ENCODE data around the gene ASIC4.

Gene ASIC4

DNA sequence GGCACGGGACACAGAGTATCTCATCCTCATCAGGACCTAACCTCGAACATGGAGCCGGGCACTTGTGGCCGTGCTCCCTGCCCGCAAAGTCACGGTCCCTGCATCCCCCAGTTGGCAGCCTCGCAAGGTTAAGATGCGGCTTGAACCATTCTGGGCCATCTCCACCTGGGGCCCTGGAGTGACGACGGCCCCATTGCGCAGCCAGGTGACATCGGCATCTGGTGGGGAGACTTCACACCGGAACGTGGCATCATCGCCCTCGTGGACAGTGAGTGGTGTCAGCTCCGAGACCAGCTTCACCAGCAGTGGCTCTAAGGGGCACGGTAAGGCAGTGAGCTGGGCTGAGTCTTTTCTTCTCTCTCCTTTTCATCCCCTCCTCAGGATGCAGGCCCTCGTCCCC lies 42.1 kb downstream of the ASIC4 start:
- Histone ChIP-seq H3K4me3 (ENCODE audit: severe bottlenecking) (no peak overlapping the region), H3K36me3 (ENCODE audit: low read depth) (no peaks in the 10 kb centered on the region), H3K4me1 (ENCODE audit: insufficient read depth, poor library complexity, severe bottlenecking) (no peaks in the 10 kb centered on the region), H3K9me3 (ENCODE audit: severe bottlenecking) (no peaks in the 10 kb centered on the region), H3K27ac (ENCODE audit: poor library complexity, severe bottlenecking) (no peak overlapping the region), H3K27me3 (ENCODE audit: insufficient read depth, poor library complexity, severe bottlenecking) (no peaks in the 10 kb centered on the region)
- ATAC-seq (ENCODE audit: low read depth), result no peak
- no peak for DNase-seq (ENCODE audit: low spot score)
- TF ChIP-seq, protein P1, sequence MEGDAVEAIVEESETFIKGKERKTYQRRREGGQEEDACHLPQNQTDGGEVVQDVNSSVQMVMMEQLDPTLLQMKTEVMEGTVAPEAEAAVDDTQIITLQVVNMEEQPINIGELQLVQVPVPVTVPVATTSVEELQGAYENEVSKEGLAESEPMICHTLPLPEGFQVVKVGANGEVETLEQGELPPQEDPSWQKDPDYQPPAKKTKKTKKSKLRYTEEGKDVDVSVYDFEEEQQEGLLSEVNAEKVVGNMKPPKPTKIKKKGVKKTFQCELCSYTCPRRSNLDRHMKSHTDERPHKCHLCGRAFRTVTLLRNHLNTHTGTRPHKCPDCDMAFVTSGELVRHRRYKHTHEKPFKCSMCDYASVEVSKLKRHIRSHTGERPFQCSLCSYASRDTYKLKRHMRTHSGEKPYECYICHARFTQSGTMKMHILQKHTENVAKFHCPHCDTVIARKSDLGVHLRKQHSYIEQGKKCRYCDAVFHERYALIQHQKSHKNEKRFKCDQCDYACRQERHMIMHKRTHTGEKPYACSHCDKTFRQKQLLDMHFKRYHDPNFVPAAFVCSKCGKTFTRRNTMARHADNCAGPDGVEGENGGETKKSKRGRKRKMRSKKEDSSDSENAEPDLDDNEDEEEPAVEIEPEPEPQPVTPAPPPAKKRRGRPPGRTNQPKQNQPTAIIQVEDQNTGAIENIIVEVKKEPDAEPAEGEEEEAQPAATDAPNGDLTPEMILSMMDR (IDR thresholded peaks at IDR 0.05; ENCODE audit: poor library complexity, severe bottlenecking), result no peak

DNA sequence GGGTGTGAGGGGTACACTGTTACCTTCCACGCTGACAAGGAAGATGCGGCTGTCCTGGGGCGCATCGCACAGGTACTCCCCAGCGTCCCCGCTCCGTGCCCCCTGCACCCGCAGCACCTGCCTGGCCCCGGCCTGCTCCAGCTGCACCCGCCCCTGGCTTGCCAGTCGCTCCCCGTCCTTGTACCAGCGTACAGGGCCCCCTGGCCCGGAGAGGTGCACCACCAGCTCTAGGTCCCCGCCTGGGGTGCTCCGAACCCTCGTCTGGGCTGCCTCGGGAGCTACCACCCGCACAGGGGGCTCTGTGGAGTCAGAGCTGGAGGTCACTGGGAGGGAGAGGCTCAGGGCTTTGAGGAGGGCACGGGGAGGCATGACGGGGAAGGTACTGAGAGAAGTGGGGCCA lies 43.0 kb downstream of the ASIC4 start:
- H3K4me3 ChIP-seq (ENCODE audit: severe bottlenecking), result no peak overlapping the region

DNA sequence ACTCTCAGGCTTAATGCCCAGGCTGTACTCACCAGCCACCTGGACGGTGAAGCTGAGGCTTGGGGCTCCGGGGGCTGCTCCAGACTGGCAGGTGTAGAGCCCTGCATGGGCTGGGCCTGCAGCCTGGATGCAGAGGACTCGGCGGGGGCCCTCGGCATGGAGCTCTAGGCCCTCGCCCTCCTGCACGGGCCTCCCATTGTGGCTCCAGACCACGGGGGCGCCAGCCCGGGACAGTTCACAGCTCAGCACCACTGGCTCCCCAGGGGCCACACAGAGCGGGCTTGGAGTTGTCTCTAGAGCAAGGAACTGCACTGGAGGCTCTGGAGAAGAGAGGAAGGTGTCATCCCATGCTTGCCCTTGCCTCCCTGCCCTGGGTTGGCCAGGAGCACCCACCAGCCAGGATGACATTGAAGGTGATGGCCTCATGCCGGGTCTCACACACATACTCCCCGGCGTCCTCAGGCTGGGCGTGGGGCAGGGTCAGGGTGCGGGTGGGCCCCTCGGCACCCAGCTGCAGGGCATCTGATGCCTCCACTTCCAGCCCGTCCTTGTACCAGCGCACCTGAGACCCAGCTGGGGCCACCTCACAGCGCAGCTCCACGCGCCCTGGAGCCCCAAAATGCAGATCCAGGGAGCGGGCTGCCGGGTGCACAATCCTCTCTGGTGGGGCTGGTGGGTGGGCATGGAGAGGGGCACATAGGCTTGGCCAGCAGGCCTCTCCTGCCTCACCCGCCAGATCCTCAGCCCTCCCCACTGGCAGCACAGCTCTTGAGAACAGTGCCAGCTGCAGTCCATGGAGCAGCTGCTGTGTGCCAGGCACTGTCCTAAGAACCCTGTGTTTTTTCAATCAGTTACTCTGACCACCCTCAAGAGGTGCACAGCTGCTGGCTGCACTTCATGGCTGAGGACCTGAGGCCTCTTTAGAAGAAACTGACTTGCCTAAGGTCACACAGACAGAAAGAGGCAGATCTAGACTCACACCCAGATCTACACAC lies 43.8 kb downstream of the ASIC4 start:
- Histone ChIP-seq H3K27me3 (ENCODE audit: insufficient read depth, poor library complexity, severe bottlenecking) (no peaks in the 10 kb centered on the region), H3K27ac (ENCODE audit: poor library complexity, severe bottlenecking) (no peak overlapping the region), H3K9me3 (ENCODE audit: severe bottlenecking) (no peaks in the 10 kb centered on the region), H3K4me1 (ENCODE audit: insufficient read depth, poor library complexity, severe bottlenecking) (no peaks in the 10 kb centered on the region), H3K4me3 (ENCODE audit: severe bottlenecking) (no peak overlapping the region), H3K36me3 (ENCODE audit: low read depth) (no peaks in the 10 kb centered on the region)
- ATAC-seq (ENCODE audit: low read depth) (no peak), DNase-seq (ENCODE audit: low spot score) (peak; percentile 44)
- TF ChIP-seq, protein P1 (IDR thresholded peaks at IDR 0.05; ENCODE audit: poor library complexity, severe bottlenecking), result no peak

More for the DNA sequence above, 43.0 kb downstream of the ASIC4 start:
- H3K36me3 ChIP-seq (ENCODE audit: low read depth), result no peaks in the 10 kb centered on the region
- DNase-seq (ENCODE audit: low spot score) (no peak), ATAC-seq (ENCODE audit: low read depth) (no peak)
- H3K27ac ChIP-seq (ENCODE audit: poor library complexity, severe bottlenecking), result no peak overlapping the region
- no peaks in the 10 kb centered on the region for H3K9me3 ChIP-seq (ENCODE audit: severe bottlenecking)
- TF ChIP-seq, protein P1 (IDR thresholded peaks at IDR 0.05; ENCODE audit: poor library complexity, severe bottlenecking), result no peak
- no peaks in the 10 kb centered on the region for H3K4me1 ChIP-seq (ENCODE audit: insufficient read depth, poor library complexity, severe bottlenecking)
- H3K27me3 ChIP-seq (ENCODE audit: insufficient read depth, poor library complexity, severe bottlenecking), result no peaks in the 10 kb centered on the region

DNA sequence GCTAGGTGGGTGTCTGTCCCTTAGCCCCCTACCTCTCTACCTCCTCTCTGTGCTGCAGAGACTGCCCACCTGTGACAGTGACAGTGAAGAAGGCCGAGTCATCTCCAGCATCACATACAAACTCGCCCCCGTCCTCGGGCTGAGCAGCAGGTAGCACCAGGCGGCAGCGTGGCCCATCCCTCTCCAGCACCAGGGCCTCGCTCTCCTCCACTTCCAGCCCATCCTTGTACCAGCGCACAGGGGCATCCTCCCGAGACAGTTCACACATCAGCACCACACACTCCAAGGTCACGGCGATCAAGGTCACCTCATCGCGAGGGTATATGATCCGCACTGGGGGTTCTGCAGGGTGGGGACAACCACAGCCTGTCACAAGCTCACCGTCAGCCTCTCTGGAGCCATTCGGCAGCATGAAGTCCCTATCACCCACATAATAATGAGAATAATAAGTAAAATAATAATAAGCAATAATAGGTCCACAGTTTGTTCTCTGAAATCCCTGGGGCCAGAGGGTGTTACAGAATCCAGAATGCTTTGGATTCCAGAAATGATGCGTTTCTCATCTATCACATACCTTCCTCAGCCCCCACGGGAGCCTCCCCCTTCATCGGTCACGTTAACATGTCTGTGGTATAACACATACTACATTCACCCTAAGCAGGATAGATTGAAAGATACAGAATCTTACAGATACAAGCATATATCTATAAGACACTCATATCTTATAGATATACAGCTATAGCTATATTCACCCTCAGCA lies 45.1 kb downstream of the ASIC4 start:
- Histone ChIP-seq H3K4me1 (ENCODE audit: insufficient read depth, poor library complexity, severe bottlenecking) (no peaks in the 10 kb centered on the region), H3K36me3 (ENCODE audit: low read depth) (no peaks in the 10 kb centered on the region), H3K27me3 (ENCODE audit: insufficient read depth, poor library complexity, severe bottlenecking) (no peaks in the 10 kb centered on the region), H3K9me3 (ENCODE audit: severe bottlenecking) (no peaks in the 10 kb centered on the region), H3K27ac (ENCODE audit: poor library complexity, severe bottlenecking) (no peak overlapping the region), H3K4me3 (ENCODE audit: severe bottlenecking) (no peak overlapping the region)
- TF ChIP-seq, protein P1 (IDR thresholded peaks at IDR 0.05; ENCODE audit: poor library complexity, severe bottlenecking), result no peak
- peak; percentile 37 for DNase-seq (ENCODE audit: low spot score)
- ATAC-seq (ENCODE audit: low read depth), result no peak

Measured in RWPE2 (cell line).